Tibial artery (tissue), 4 donors: ENCODE data around the gene JMJD8.

Experiments
- DNase-seq, 2 donors: peaks; one replicate each; pipeline ENCODE4 v3.0.0-alpha.2; 2019
- H3K27ac ChIP-seq, 2 donors: fragments of 200-600 bp; sonication (generic) in 1 of 2; 1 replicate in 1 of 2; 2 replicates in 1 of 2; pipeline ENCODE4 v1.5.1; 2018 to 2019; ENCODE audit warnings: mild to moderate bottlenecking in 1 of 2
- H3K27me3 ChIP-seq, 2 donors: fragments of 200-600 bp; sonication (generic) in 1 of 2; one replicate each; pipeline versions ENCODE4 v1.5.1 to v1.6.0; 2016 to 2019
- H3K36me3 ChIP-seq, 3 donors: fragments of 200-600 bp; sonication (generic) in 2 of 3; one replicate each; pipeline ENCODE4 v1.5.1; 2016 to 2019; ENCODE audit warnings: mild to moderate bottlenecking in 2 of 3
- H3K4me1 ChIP-seq, 4 donors: fragments of 200-600 bp; sonication (generic) in 2 of 4; 1 replicate in 3 of 4; 2 replicates in 1 of 4; pipeline ENCODE4 v1.5.1; 2016 to 2019
- H3K4me3 ChIP-seq, 2 donors: fragments of 200-600 bp; sonication (generic) in 1 of 2; 1 replicate in 1 of 2; 2 replicates in 1 of 2; pipeline ENCODE4 v1.5.1; 2018 to 2019; ENCODE audit warnings: mild to moderate bottlenecking in 2 of 2
- H3K9me3 ChIP-seq, 3 donors: fragments of 200-600 bp; sonication (generic) in 1 of 3; one replicate each; pipeline ENCODE4 v1.5.1; 2016 to 2019
- intact Hi-C: fragments of 100-400 bp; cut with DNase I; formaldehyde crosslinking; loops from one replicate; pipeline ENCODE4 v1.15.0; 2023; ENCODE audit warnings: low total_unique reads
- TF ChIP-seq, protein P1 (sequence below), 2 experiments: fragments of 200-600 bp in 1 of 2; fragments of 450-650 bp in 1 of 2; IDR thresholded peaks; one replicate each; pipeline ENCODE4 v1.5.1; 2017 to 2019; ENCODE audit warnings: antibody characterized with exemption in 2 of 2, mild to moderate bottlenecking in 1 of 2, moderate library complexity in 1 of 2

The JMJD8 gene

GRCh38 chr16:673399-673991, 10.6 kb downstream of the JMJD8 start:
- DNase-seq, result no peak
- TF ChIP-seq, protein P1, sequence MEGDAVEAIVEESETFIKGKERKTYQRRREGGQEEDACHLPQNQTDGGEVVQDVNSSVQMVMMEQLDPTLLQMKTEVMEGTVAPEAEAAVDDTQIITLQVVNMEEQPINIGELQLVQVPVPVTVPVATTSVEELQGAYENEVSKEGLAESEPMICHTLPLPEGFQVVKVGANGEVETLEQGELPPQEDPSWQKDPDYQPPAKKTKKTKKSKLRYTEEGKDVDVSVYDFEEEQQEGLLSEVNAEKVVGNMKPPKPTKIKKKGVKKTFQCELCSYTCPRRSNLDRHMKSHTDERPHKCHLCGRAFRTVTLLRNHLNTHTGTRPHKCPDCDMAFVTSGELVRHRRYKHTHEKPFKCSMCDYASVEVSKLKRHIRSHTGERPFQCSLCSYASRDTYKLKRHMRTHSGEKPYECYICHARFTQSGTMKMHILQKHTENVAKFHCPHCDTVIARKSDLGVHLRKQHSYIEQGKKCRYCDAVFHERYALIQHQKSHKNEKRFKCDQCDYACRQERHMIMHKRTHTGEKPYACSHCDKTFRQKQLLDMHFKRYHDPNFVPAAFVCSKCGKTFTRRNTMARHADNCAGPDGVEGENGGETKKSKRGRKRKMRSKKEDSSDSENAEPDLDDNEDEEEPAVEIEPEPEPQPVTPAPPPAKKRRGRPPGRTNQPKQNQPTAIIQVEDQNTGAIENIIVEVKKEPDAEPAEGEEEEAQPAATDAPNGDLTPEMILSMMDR (IDR thresholded peaks at IDR 0.05), result no peak
- intact Hi-C loops, result no loop called here

DNA sequence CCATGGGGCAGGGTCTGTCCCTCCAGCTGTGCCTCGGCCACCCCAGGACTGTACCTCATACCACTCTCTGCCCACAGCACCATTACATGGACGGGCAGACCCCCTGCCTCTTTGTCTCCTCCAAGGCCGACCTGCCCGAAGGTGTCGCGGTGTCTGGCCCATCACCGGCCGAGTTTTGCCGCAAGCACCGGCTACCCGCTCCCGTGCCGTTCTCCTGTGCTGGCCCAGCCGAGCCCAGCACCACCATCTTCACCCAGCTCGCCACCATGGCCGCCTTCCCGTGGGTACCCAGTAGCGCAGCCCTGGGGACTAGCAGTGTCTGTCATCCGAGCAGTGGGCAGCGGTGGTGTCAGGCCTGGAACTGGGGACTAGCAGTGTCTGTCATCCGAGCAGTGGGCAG, 11.3 kb downstream of the JMJD8 start:
- Histone ChIP-seq H3K9me3 (no peaks in the 10 kb centered on the region), H3K4me3 (no peak overlapping the region), H3K27ac (no peak overlapping the region), H3K4me1 (peaks cover 8 to 35% (median 27%) of the 10 kb centered on the region in 4 donors), H3K36me3 (peaks cover 34 to 57% (median 43%) of the 10 kb centered on the region in 3 donors), H3K27me3 (peaks cover 0 to 8% of the 10 kb centered on the region in 2 donors)
- no peak for DNase-seq
- TF ChIP-seq, protein P1 (IDR thresholded peaks at IDR 0.05), result no peak
- intact Hi-C loops, result no loop called here

More at GRCh38 chr16:673399-673991, 10.6 kb downstream of the JMJD8 start:
- H3K27ac ChIP-seq, result no peak overlapping the region
- peaks cover 34 to 57% (median 43%) of the 10 kb centered on the region in 3 donors for H3K36me3 ChIP-seq
- H3K4me1 ChIP-seq, result peaks cover 7 to 34% (median 26%) of the 10 kb centered on the region in 4 donors
- no peak overlapping the region for H3K4me3 ChIP-seq
- no peaks in the 10 kb centered on the region for H3K9me3 ChIP-seq
- peaks cover 0 to 8% of the 10 kb centered on the region in 2 donors for H3K27me3 ChIP-seq

DNA sequence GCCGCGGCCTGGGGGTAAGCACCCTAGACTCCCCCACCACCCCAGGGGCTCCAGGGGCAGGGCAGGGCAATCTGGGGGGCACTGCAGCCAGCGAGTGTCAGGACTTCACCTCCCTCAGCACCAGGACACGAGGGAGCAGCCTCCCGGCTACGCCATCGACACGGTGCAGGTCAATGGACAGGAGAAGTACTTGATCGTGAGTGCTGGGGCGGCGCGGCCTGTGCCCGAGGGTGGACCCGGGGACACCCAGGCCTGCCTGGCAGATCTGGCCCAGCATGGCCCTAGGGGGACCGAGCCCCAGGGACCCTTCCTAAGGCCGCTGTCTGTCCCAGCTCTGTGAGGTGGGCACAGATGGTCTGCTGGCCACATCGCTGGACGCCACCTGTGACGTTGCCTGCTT, 11.8 kb downstream of the JMJD8 start:
- intact Hi-C loops, result no loop called here
- no peak for DNase-seq
- Histone ChIP-seq H3K9me3 (no peaks in the 10 kb centered on the region), H3K4me3 (no peak overlapping the region), H3K27me3 (peaks cover 0 to 8% of the 10 kb centered on the region in 2 donors), H3K27ac (no peak overlapping the region), H3K4me1 (peaks cover 8 to 38% (median 31%) of the 10 kb centered on the region in 4 donors), H3K36me3 (peaks cover 34 to 57% (median 43%) of the 10 kb centered on the region in 3 donors)
- TF ChIP-seq, protein P1 (IDR thresholded peaks at IDR 0.05), result no peak

- H3K27ac ChIP-seq, result no peak overlapping the region
- H3K9me3 ChIP-seq, result no peaks in the 10 kb centered on the region
- H3K36me3 ChIP-seq, result peaks cover 34 to 57% (median 43%) of the 10 kb centered on the region in 3 donors
- peaks cover 0 to 2% of the 10 kb centered on the region in 2 donors for H3K27me3 ChIP-seq
- peaks cover 8 to 40% (median 33%) of the 10 kb centered on the region in 4 donors for H3K4me1 ChIP-seq
- intact Hi-C loops, result no loop called here
- DNase-seq, result no peak
- TF ChIP-seq, protein P1 (IDR thresholded peaks at IDR 0.05), result no peak
- H3K4me3 ChIP-seq, result no peak overlapping the region
Measured at GRCh38 chr16:671353-672131, 12.6 kb downstream of the JMJD8 start.

DNA sequence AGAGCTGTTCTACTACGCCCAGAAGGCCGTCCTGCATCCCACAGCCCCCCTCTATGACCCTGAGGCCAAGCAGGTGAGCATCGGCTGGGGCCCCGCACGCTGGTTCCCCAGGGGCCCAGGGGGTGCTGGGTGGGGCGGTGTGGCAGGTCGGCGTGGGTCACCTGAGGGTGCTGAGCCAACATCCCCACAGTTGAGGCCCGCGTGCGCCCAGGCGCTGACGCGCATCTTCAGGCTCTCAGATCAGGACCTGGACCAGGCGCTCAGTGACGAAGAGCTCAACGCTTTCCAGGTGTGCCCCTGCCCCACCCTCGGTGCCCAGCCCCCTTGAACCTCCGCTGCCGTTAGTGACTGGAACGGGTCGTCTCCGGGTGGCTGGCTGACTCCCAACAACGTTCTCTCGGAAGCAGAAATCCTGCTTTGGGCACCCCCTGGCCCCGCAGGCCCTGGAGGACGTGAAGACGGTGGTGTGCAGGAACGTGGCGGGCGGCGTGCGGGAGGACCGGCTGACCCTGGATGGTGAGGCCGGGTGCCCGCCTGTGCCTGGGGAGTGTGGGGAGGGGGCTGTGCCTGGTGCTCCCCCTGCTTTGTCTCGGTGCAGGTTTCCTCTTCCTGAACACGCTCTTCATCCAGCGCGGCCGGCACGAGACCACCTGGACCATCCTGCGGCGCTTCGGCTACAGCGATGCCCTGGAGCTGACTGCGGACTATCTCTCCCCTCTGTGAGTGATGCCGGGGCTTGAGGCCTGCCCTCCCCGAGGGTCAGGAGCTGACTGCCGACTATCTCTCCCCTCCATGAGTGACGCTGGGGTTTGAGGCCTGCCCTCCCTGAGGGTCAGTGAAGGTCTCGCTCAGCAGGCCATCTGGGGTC, 13.4 kb downstream of the JMJD8 start:
- no peaks in the 10 kb centered on the region for H3K9me3 ChIP-seq
- H3K4me3 ChIP-seq, result no peak overlapping the region
- DNase-seq, result no peak
- TF ChIP-seq, protein P1 (IDR thresholded peaks at IDR 0.05), result no peak
- H3K36me3 ChIP-seq, result peaks cover 34 to 57% (median 43%) of the 10 kb centered on the region in 3 donors
- no peaks in the 10 kb centered on the region for H3K27me3 ChIP-seq
- peaks cover 8 to 32% (median 27%) of the 10 kb centered on the region in 4 donors for H3K4me1 ChIP-seq
- intact Hi-C loops, result no loop called here
- no peak overlapping the region for H3K27ac ChIP-seq
